IMR-90 (cell line): ENCODE data around the gene BCAT1. TPM values are rescaled to one million over a fixed set of nuclear protein-coding genes. Genes with fewer than 3 reads are reported as not detected.

Experiments
- ATAC-seq: fragments of 200-7000 bp; cut with Tn5 transposase; 2 replicates; pipeline ENCODE4 v1.9.1; 2020; ENCODE audit warnings: low read depth, mild to moderate bottlenecking, moderate library complexity
- BruUV-seq: library from RNA; stranded (reverse); fragments of 400-500 nt; replicated peaks from 2 replicates; lab custom pipeline; 2021; lab: Mats Ljungman, UMichigan
- CTCF ChIA-PET: fragments of 300-600 bp; formaldehyde crosslinking; extraction: SDS; loops from one replicate; lab custom pipeline; 2021; ENCODE audit warnings: antibody characterized with exemption; lab: Yijun Ruan, JAX
- POLR2A ChIA-PET: fragments of 300-600 bp; sonication (Branson Sonifier 250); formaldehyde crosslinking; loops from one replicate; lab custom pipeline; 2022; ENCODE audit warnings: antibody characterized with exemption; ENCODE audit not compliant: unreplicated experiment; lab: Charles Lee
- DNase-seq: peaks from one replicate; pipeline ENCODE4 v3.0.0; 2013
- H2AFZ ChIP-seq: replicated peaks from 2 replicates; pipeline ENCODE3; 2013; ENCODE audit warnings: low read length, mild to moderate bottlenecking; ENCODE audit not compliant: poor library complexity
- H2AK5ac ChIP-seq: 2 replicates; pipeline ENCODE4 v1.6.1; 2013; ENCODE audit warnings: low read depth, low read length, inconsistent platforms
- H2AK9ac ChIP-seq: replicated peaks from 2 replicates; pipeline ENCODE3; 2013; ENCODE audit warnings: mild to moderate bottlenecking, low read depth, low read length, moderate library complexity; ENCODE audit not compliant: poor library complexity
- H2BK120ac ChIP-seq: 2 replicates; pipeline ENCODE4 v1.6.1; 2013; ENCODE audit warnings: low read depth, low read length, inconsistent platforms
- H2BK15ac ChIP-seq: 3 replicates; pipeline ENCODE4 v1.6.1; 2013; ENCODE audit warnings: low read depth, low read length, inconsistent platforms
- H2BK20ac ChIP-seq: 2 replicates; pipeline ENCODE4 v1.6.1; 2013; ENCODE audit warnings: low read depth, mild to moderate bottlenecking, inconsistent platforms, low read length, moderate library complexity
- H2BK5ac ChIP-seq: 2 replicates; pipeline ENCODE4 v1.6.1; 2013; ENCODE audit warnings: mild to moderate bottlenecking, low read depth, low read length, inconsistent platforms; ENCODE audit not compliant: poor library complexity, severe bottlenecking
- H3K14ac ChIP-seq: replicated peaks from 2 replicates; pipeline ENCODE4 v1.6.1; 2013; ENCODE audit warnings: low read depth, low read length, inconsistent platforms
- H3K18ac ChIP-seq: 2 replicates; pipeline ENCODE4 v1.6.1; 2013; ENCODE audit warnings: low read depth, low read length, control low read depth
- H3K23ac ChIP-seq: 2 replicates; pipeline ENCODE4 v1.6.1; 2013; ENCODE audit warnings: low read depth, low read length, inconsistent platforms
- H3K27ac ChIP-seq: 2 replicates; pipeline ENCODE4 v1.5.1; 2013; ENCODE audit warnings: mild to moderate bottlenecking, control low read depth, low read length; ENCODE audit not compliant: insufficient read depth
- H3K27me3 ChIP-seq: 2 replicates; pipeline ENCODE4 v1.6.1; 2013; ENCODE audit warnings: low read length; ENCODE audit not compliant: control insufficient read depth, insufficient read depth
- H3K36me3 ChIP-seq: 2 replicates; pipeline ENCODE4 v1.6.1; 2013; ENCODE audit warnings: low read length, mixed read lengths; ENCODE audit not compliant: control insufficient read depth, insufficient read depth
- H3K4ac ChIP-seq: 2 replicates; pipeline ENCODE4 v1.6.1; 2013; ENCODE audit warnings: low read depth, low read length, inconsistent platforms
- H3K4me1 ChIP-seq: 2 replicates; pipeline ENCODE4 v1.6.1; 2013; ENCODE audit warnings: low read length, mixed read lengths; ENCODE audit not compliant: control insufficient read depth, insufficient read depth
- H3K4me2 ChIP-seq: 2 replicates; pipeline ENCODE4 v1.6.1; 2013; ENCODE audit warnings: low read depth, mild to moderate bottlenecking, control low read depth, low read length, moderate library complexity
- H3K4me3 ChIP-seq: 2 replicates; pipeline ENCODE4 v1.5.1; 2013; ENCODE audit warnings: low read depth, mild to moderate bottlenecking, control low read depth, low read length, moderate library complexity; ENCODE audit not compliant: insufficient read depth
- H3K56ac ChIP-seq: 2 replicates; pipeline ENCODE4 v1.6.1; 2013; ENCODE audit warnings: low read length, inconsistent platforms; ENCODE audit not compliant: insufficient read depth; ENCODE audit errors: extremely low read depth
- H3K79me1 ChIP-seq, 2 experiments: 2 replicates each; pipeline ENCODE4 v1.6.1; 2013; ENCODE audit warnings: low read length in 2 of 2, inconsistent platforms in 1 of 2, low read depth in 1 of 2
- H3K9ac ChIP-seq: 2 replicates; pipeline ENCODE4 v1.6.1; 2013; ENCODE audit warnings: low read depth, low read length, control low read depth
- H3K9me1 ChIP-seq: 2 replicates; pipeline ENCODE4 v1.6.1; 2013; ENCODE audit warnings: low read length, inconsistent platforms; ENCODE audit not compliant: insufficient read depth
- H3K9me3 ChIP-seq: 2 replicates; pipeline ENCODE4 v1.6.1; 2013; ENCODE audit warnings: low read length; ENCODE audit not compliant: control insufficient read depth, insufficient read depth
- H4K20me1 ChIP-seq: 2 replicates; pipeline ENCODE4 v1.6.1; 2013; ENCODE audit warnings: low read length, inconsistent platforms; ENCODE audit not compliant: insufficient read depth
- H4K5ac ChIP-seq: 2 replicates; pipeline ENCODE4 v1.6.1; 2013; ENCODE audit warnings: mild to moderate bottlenecking, low read depth, low read length, control low read depth
- H4K8ac ChIP-seq, 2 experiments: 2 replicates each; pipeline ENCODE4 v1.6.1; 2013; ENCODE audit warnings: low read depth in 2 of 2, low read length in 2 of 2, control low read depth in 1 of 2, inconsistent platforms in 1 of 2
- H4K91ac ChIP-seq: 2 replicates; pipeline ENCODE4 v1.6.1; 2013; ENCODE audit warnings: low read depth, low read length, inconsistent platforms; ENCODE audit not compliant: insufficient read depth
- BHLHE40 ChIP-seq: fragments of 150-350 bp; IDR thresholded peaks from 2 replicates; pipeline ENCODE4 v1.6.1; 2016; ENCODE audit warnings: mild to moderate bottlenecking, low read depth, low read length
- CEBPB ChIP-seq: IDR thresholded peaks from 2 replicates; pipeline ENCODE4 v1.6.1; 2012; ENCODE audit warnings: low read depth, low read length, improper control_type of control experiment
- CHD1 ChIP-seq: IDR thresholded peaks from 2 replicates; pipeline ENCODE4 v1.6.1; 2012; ENCODE audit warnings: low read depth, low read length, improper control_type of control experiment
- CTCF ChIP-seq: conservative IDR thresholded peaks from 2 replicates; pipeline ENCODE4 v1.5.1; 2012; ENCODE audit warnings: mild to moderate bottlenecking, low read depth, low read length, improper control_type of control experiment
- ELK1 ChIP-seq: fragments of 150-350 bp; IDR thresholded peaks from 2 replicates; pipeline ENCODE4 v1.6.1; 2016; ENCODE audit warnings: low read depth, mild to moderate bottlenecking, low read length, moderate library complexity, borderline replicate concordance
- FOS ChIP-seq: fragments of 150-350 bp; IDR thresholded peaks from 2 replicates; pipeline ENCODE4 v1.6.1; 2016; ENCODE audit warnings: low read depth, low read length
- MAFK ChIP-seq: IDR thresholded peaks from 2 replicates; pipeline ENCODE4 v1.6.1; 2012; ENCODE audit warnings: low read depth, low read length, improper control_type of control experiment
- MAZ ChIP-seq: IDR thresholded peaks from 2 replicates; pipeline ENCODE4 v1.6.1; 2012; ENCODE audit warnings: low read depth, mild to moderate bottlenecking, low read length, improper control_type of control experiment, moderate library complexity, borderline replicate concordance
- MXI1 ChIP-seq: IDR thresholded peaks from 2 replicates; pipeline ENCODE4 v1.6.1; 2012; ENCODE audit warnings: low read depth, mild to moderate bottlenecking, low read length, moderate library complexity, borderline replicate concordance
- POLR2A ChIP-seq: IDR thresholded peaks from 2 replicates; pipeline ENCODE4 v1.6.1; 2012; ENCODE audit warnings: mild to moderate bottlenecking, low read depth, low read length
- RAD21 ChIP-seq: IDR thresholded peaks from 2 replicates; pipeline ENCODE4 v1.6.1; 2012; ENCODE audit warnings: low read length, improper control_type of control experiment
- RCOR1 ChIP-seq: IDR thresholded peaks from 2 replicates; pipeline ENCODE4 v1.6.1; 2012; ENCODE audit warnings: mild to moderate bottlenecking, low read length, improper control_type of control experiment; ENCODE audit not compliant: insufficient replicate concordance
- RFX5 ChIP-seq: IDR thresholded peaks from 2 replicates; pipeline ENCODE4 v1.8.0; 2012; ENCODE audit warnings: low read depth, mild to moderate bottlenecking, low read length, moderate library complexity
- SMC3 ChIP-seq: fragments of 150-350 bp; IDR thresholded peaks from 2 replicates; pipeline ENCODE4 v1.6.1; 2016; ENCODE audit warnings: low read depth, mild to moderate bottlenecking, antibody characterized with exemption, low read length, moderate library complexity
- USF2 ChIP-seq: fragments of 150-350 bp; IDR thresholded peaks from 2 replicates; pipeline ENCODE4 v1.6.1; 2017; ENCODE audit warnings: mild to moderate bottlenecking, antibody characterized with exemption, low read length, low read depth
- WGBS, 2 experiments: methylation state at CpG; one replicate each; pipeline versions ENCODE4 v1.1.5 to v1.1.7; 2013; ENCODE audit warnings: missing lambda C conversion rate in 2 of 2; ENCODE audit not compliant: insufficient read length in 1 of 2; ENCODE audit errors: extremely low coverage in 2 of 2; 5-methylcytosine and 5-hydroxymethylcytosine counted together
- dilution Hi-C: fragments of 300-500 bp; cut with HindIII; formaldehyde crosslinking; loops from one replicate; pipeline ENCODE4 v1.14.3; 2018; ENCODE audit warnings: low sequenced_read_pairs; ENCODE audit not compliant: unreplicated experiment
- in situ Hi-C: fragments of 300-500 bp; cut with MboI; formaldehyde crosslinking; loops from 3 replicates; pipeline ENCODE4 v1.14.3; 2019; ENCODE audit warnings: low sequenced_read_pairs, inconsistent platforms, mixed read lengths
- intact Hi-C: fragments of 100-400 bp; cut with micrococcal nuclease; formaldehyde crosslinking; loops from 2 replicates; pipeline ENCODE4 v1.10.0; 2022
- polyA plus RNA-seq, 3 experiments: library from polyadenylated mRNA; depleted of rRNA; stranded (reverse); fragments of >200 nt; gene quantifications; 2 replicates each; pipeline ENCODE4 v1.2.3, GENCODE V29; 2012; ENCODE audit warnings: low replicate concordance in 1 of 3
- total RNA-seq: library from RNA; depleted of rRNA; stranded (reverse); fragments of >200 nt; gene quantifications from 2 replicates; pipeline ENCODE4 v1.2.3, GENCODE V29; 2012

The BCAT1 gene
- total and polyA plus RNA-seq, 2 of the 4 experiments (the other 2 are of a cell fraction), result 30.4 to 683 TPM

GRCh38 chr12:24814379-24815113, 134.4 kb downstream of the BCAT1 start:
- Histone ChIP-seq H3K9ac (no peak overlapping the region), H2AFZ (no peak overlapping the region), H2BK120ac (no peak overlapping the region), H3K56ac (no peak overlapping the region), H2AK5ac (no peak overlapping the region), H2BK20ac (no peak overlapping the region), H3K4ac (no peak overlapping the region), H3K4me1 (no peaks in the 10 kb centered on the region), H3K36me3 (peaks cover 19% of the 10 kb centered on the region), H2AK9ac (no peak overlapping the region), H3K23ac (no peak overlapping the region), H3K14ac (no peak overlapping the region), H4K91ac (no peak overlapping the region), H3K4me2 (no peak overlapping the region), H4K5ac (no peak overlapping the region), H3K79me1 (peaks cover 2 to 6% of the 10 kb centered on the region in 2 experiments; a peak in 2 of 4 replicates), H3K27ac (no peak overlapping the region), H3K27me3 (no peaks in the 10 kb centered on the region), H3K9me3 (no peaks in the 10 kb centered on the region), H3K9me1 (0 out of 2 replicates have a peak, but pooled peaks cover 2% of the 10 kb centered on the region), H4K20me1 (no peaks in the 10 kb centered on the region), H2BK5ac (no peak overlapping the region), H4K8ac (no peak overlapping the region), H3K4me3 (no peak overlapping the region), H2BK15ac (no peak overlapping the region), H3K18ac (no peak overlapping the region)
- dilution Hi-C loops (no loop called here), intact Hi-C loops (no loop called here), in situ Hi-C loops (no loop called here)
- BruUV-seq, result no TSS peak
- CTCF ChIA-PET, result interaction anchor here (0.6 kb wide), 1 partner anchor 1977 kb away, joined by 4 read pairs; no protein-coding TSS in a partner anchor
- DNase-seq (no peak), ATAC-seq (no peak)
- no CpG with 5 or more reads among the region's 2 CpGs for WGBS, 2 experiments
- POLR2A ChIA-PET, result interaction anchor here (0.7 kb wide), 1 partner anchor 1686 kb away, joined by 5 read pairs; no protein-coding TSS in a partner anchor
- TF ChIP-seq MAFK (no peak), CEBPB (no peak), MXI1 (no peak), CHD1 (no peak), ELK1 (no peak), BHLHE40 (no peak), MAZ (no peak), RFX5 (no peak), FOS (no peak), SMC3 (no peak), USF2 (no peak), RAD21 (no peak), CTCF (no peak), RCOR1 (no peak), POLR2A (no peak)
